ENCODE results near the gene AXL.
A peak's percentile ranks its signal among the peaks of the same experiment; 100 is the strongest.

AXL gene

GRCh38 chr19:41187884-41188279, 31.1 kb upstream of the AXL start:
- TF ChIP-seq CTCF (IDR thresholded peaks at IDR 0.05; ENCODE audit: low read depth, low read length, missing control alignments) = no peak
- DNase-seq (ENCODE audit: extremely low read depth, low read depth) = no peak
- H3K4me3 ChIP-seq (replicated peaks; ENCODE audit: low read depth, low read length) = no peak overlapping the region

- DNase-seq (ENCODE audit: extremely low read depth, low read depth) = no peak
- H3K4me3 ChIP-seq (replicated peaks; ENCODE audit: low read depth, low read length) = no peak overlapping the region
- no peak for TF ChIP-seq CTCF (IDR thresholded peaks at IDR 0.05; ENCODE audit: low read depth, low read length, missing control alignments)
These were observed 29.5 kb upstream of the AXL start for GRCh38 chr19:41189425-41190065.

GRCh38 chr19:41192574-41193429, 26.2 kb upstream of the AXL start, which contains the start of gene CYP2S1:
CYP2S1 (plus strand) TSS chr19:41193219; CDS start chr19:41193265, 46 bp downstream.
- TF ChIP-seq CTCF (IDR thresholded peaks at IDR 0.05; ENCODE audit: low read depth, low read length, missing control alignments) = no peak
- peak within 1 kb of the TSS; percentile 43 for H3K4me3 ChIP-seq (replicated peaks; ENCODE audit: low read depth, low read length)
- no peak for DNase-seq (ENCODE audit: extremely low read depth, low read depth)

- peak overlapping the region; percentile 43 for H3K4me3 ChIP-seq (replicated peaks; ENCODE audit: low read depth, low read length)
- no peak for DNase-seq (ENCODE audit: extremely low read depth, low read depth)
- no peak for TF ChIP-seq CTCF (IDR thresholded peaks at IDR 0.05; ENCODE audit: low read depth, low read length, missing control alignments)
These were observed 25.4 kb upstream of the AXL start for GRCh38 chr19:41193430-41194156.

GRCh38 chr19:41194157-41194552, 24.9 kb upstream of the AXL start:
- no peak overlapping the region for H3K4me3 ChIP-seq (replicated peaks; ENCODE audit: low read depth, low read length)
- DNase-seq (ENCODE audit: extremely low read depth, low read depth) = no peak
- TF ChIP-seq CTCF (IDR thresholded peaks at IDR 0.05; ENCODE audit: low read depth, low read length, missing control alignments) = no peak

GRCh38 chr19:41195675-41196497, 23.1 kb upstream of the AXL start:
- H3K4me3 ChIP-seq (replicated peaks; ENCODE audit: low read depth, low read length) = no peak overlapping the region
- no peak for TF ChIP-seq CTCF (IDR thresholded peaks at IDR 0.05; ENCODE audit: low read depth, low read length, missing control alignments)
- DNase-seq (ENCODE audit: extremely low read depth, low read depth) = no peak
